WI38 (cell line): ENCODE data around the gene PPAN.

Experiments
- H3K4me3 ChIP-seq: 2 replicates; pipeline ENCODE4 v1.5.1; 2011; ENCODE audit warnings: low read depth, mild to moderate bottlenecking, control low read depth, low read length
- CTCF ChIP-seq: IDR thresholded peaks from 2 replicates; pipeline ENCODE4 v1.5.1; 2012; ENCODE audit warnings: low read depth, mild to moderate bottlenecking, control low read depth, low read length

PPAN gene

GRCh38 chr19:10114651-10115391 is 8.7 kb downstream of the PPAN start:
- no peak for TF ChIP-seq CTCF

DNA sequence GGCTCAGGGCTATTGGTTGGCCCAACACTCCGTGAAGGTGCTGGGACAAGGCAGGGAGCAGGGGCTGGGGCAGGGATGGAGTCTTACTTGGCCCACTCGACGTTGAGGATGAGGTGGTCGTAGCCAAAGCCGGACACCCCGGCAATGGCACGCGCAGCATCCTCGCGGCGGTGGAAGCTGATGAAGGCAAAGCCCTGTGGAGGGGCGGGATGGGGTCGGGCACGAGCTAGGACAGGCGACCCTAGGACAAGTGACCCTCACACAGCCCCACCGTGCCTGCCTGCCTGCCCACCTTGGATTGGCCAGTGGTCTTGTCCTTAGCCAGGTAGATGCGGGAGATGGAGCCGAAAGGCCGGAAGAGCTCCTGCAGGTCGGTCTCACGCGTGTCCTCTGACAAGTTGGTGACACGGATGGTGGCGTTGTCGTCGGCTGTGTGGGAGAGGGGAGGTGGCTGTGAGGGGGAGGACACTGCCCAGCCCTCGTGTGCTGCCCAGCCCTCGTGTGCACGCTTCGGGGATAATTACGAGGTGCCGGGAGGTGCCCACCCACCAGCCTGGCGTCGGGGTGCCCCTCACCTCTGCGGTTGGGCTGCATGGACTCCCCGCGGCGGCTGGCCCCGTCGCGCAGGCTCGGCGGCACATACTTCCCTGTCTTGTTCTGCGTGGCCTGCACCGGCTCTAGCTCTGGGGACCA is 9.4 kb downstream of the PPAN start:
- no peak for TF ChIP-seq CTCF
- no peak overlapping the region for H3K4me3 ChIP-seq

More at GRCh38 chr19:10114651-10115391, 8.7 kb downstream of the PPAN start:
- H3K4me3 ChIP-seq = no peak overlapping the region

DNA sequence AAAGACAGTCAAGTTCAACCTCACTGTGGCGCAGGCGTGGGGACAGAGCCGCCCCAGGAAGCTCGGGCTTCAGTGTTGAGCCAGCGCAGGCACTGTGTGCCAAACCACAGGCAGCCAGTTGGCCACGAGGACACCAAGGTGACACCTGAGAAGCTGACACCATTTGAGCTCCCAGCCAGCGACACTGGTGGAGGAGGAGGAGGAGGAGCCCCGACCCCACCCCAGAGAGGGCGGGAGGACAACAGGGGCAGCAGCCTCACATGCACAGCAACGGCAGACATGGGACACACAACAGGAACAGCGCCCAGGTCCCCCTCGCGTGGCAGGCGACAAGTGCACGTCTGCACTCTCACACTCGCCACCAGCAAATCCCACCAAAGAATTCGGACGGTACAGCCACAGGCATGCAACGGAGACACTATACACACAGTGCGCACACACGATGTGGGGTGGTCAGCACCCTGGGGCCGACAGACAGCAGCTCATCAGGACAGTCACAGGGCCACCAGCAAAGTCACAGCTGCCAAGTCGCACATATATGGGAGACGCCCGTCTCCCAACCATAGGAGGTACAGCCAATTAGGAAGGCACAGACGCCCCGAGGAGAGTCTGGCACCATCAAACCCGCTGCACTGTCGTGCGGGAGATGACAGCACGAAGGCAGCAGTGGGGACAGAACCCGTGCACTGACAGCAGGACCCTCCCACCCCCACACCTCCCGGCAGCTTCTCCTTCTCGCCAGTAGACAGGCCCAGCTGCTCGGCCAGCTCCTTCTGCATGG is 10.1 kb downstream of the PPAN start:
- H3K4me3 ChIP-seq = no peak overlapping the region
- no peak for TF ChIP-seq CTCF

- H3K4me3 ChIP-seq = no peak overlapping the region
- no peak for TF ChIP-seq CTCF
These were observed 10.9 kb downstream of the PPAN start for GRCh38 chr19:10116866-10117616.

DNA sequence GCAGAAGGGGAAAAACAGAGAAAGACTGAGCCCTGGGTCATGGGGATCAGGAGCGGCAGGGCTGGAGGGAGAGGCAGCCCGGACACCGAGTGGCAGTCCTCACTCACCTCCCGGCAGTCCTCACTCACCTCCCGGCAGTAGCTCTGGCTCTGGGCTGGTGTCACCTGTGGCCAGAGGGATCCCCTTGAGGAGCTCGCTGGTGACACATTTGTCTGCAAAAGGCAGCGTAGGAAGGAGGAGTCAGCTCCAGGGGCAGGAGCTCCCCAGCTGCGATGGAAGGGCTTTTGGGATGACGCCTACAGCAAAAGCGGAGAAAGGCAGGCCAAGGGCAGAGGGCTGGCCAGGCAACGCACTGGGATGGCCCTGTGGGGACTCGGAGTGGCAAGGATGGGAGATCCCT is 12.8 kb downstream of the PPAN start:
- H3K4me3 ChIP-seq = peak overlapping the region; percentile 86
- no peak for TF ChIP-seq CTCF

- no peak for TF ChIP-seq CTCF
- peak overlapping the region; percentile 13; the same call in 1 of the 2 replicates for H3K4me3 ChIP-seq
These were observed 14.5 kb downstream of the PPAN start for GRCh38 chr19:10120538-10121189.
